Activated CD8-positive, alpha-beta memory T cell treated with anti-CD3 and anti-CD28 coated beads for 4 hours (primary cell): ENCODE data around the gene ANTXR1.

Experiments
- DNase-seq, 2 donors: peaks; one replicate each; pipeline ENCODE4 v3.0.0-alpha.2; 2020; ENCODE audit warnings: low read depth in 2 of 2

The ANTXR1 gene

GRCh38 chr2:69205076-69205475, 192.1 kb downstream of the ANTXR1 start:
- DNase-seq, result no peak

- DNase-seq, result no peak
These were observed 192.5 kb downstream of the ANTXR1 start for GRCh38 chr2:69205491-69205890.

GRCh38 chr2:69208023-69208595, 195.1 kb downstream of the ANTXR1 start:
- no peak for DNase-seq

GRCh38 chr2:69209482-69209881, 196.5 kb downstream of the ANTXR1 start:
- no peak for DNase-seq

GRCh38 chr2:69210385-69210784, 197.4 kb downstream of the ANTXR1 start:
- no peak for DNase-seq

GRCh38 chr2:69211048-69211447, 198.1 kb downstream of the ANTXR1 start:
- no peak for DNase-seq

GRCh38 chr2:69211686-69212085, 198.7 kb downstream of the ANTXR1 start:
- DNase-seq, result no peak

- no peak for DNase-seq
These were observed 199.5 kb downstream of the ANTXR1 start for GRCh38 chr2:69212238-69213028.

- DNase-seq, result no peak
These were observed 200.2 kb downstream of the ANTXR1 start for GRCh38 chr2:69213201-69213600.

GRCh38 chr2:69213782-69214181, 200.8 kb downstream of the ANTXR1 start:
- DNase-seq, result no peak

GRCh38 chr2:69214898-69215297, 201.9 kb downstream of the ANTXR1 start:
- DNase-seq, result no peak

GRCh38 chr2:69216535-69217332, 203.8 kb downstream of the ANTXR1 start:
- DNase-seq, result no peak

GRCh38 chr2:69217333-69218080, 204.5 kb downstream of the ANTXR1 start:
- DNase-seq, result no peak

- DNase-seq, result no peak
These were observed 208.5 kb downstream of the ANTXR1 start for GRCh38 chr2:69221512-69221911.

GRCh38 chr2:69221960-69222751, 209.2 kb downstream of the ANTXR1 start:
- no peak for DNase-seq

GRCh38 chr2:69222953-69223658, 210.1 kb downstream of the ANTXR1 start:
- no peak for DNase-seq

GRCh38 chr2:69223759-69224511, 211.0 kb downstream of the ANTXR1 start:
- DNase-seq, result no peak

GRCh38 chr2:69224512-69224837, 211.5 kb downstream of the ANTXR1 start:
- no peak for DNase-seq

- DNase-seq, result no peak
These were observed 213.0 kb downstream of the ANTXR1 start for GRCh38 chr2:69225933-69226332.

- no peak for DNase-seq
These were observed 213.9 kb downstream of the ANTXR1 start for GRCh38 chr2:69226903-69227302.
